IMR-90 (cell line): ENCODE data around the gene HDAC9. TPM values are rescaled to one million over a fixed set of nuclear protein-coding genes. Genes with fewer than 3 reads are reported as not detected.

Experiments
- ATAC-seq: fragments of 200-7000 bp; cut with Tn5 transposase; 2 replicates; pipeline ENCODE4 v1.9.1; 2020; ENCODE audit warnings: low read depth, mild to moderate bottlenecking, moderate library complexity
- BruUV-seq: library from RNA; stranded (reverse); fragments of 400-500 nt; replicated peaks from 2 replicates; lab custom pipeline; 2021; lab: Mats Ljungman, UMichigan
- CTCF ChIA-PET: fragments of 300-600 bp; formaldehyde crosslinking; extraction: SDS; loops from one replicate; lab custom pipeline; 2021; ENCODE audit warnings: antibody characterized with exemption; lab: Yijun Ruan, JAX
- POLR2A ChIA-PET: fragments of 300-600 bp; sonication (Branson Sonifier 250); formaldehyde crosslinking; loops from one replicate; lab custom pipeline; 2022; ENCODE audit warnings: antibody characterized with exemption; ENCODE audit not compliant: unreplicated experiment; lab: Charles Lee
- DNase-seq: peaks from one replicate; pipeline ENCODE4 v3.0.0; 2013
- H2AFZ ChIP-seq: replicated peaks from 2 replicates; pipeline ENCODE3; 2013; ENCODE audit warnings: low read length, mild to moderate bottlenecking; ENCODE audit not compliant: poor library complexity
- H2AK5ac ChIP-seq: 2 replicates; pipeline ENCODE4 v1.6.1; 2013; ENCODE audit warnings: low read depth, low read length, inconsistent platforms
- H2AK9ac ChIP-seq: replicated peaks from 2 replicates; pipeline ENCODE3; 2013; ENCODE audit warnings: mild to moderate bottlenecking, low read depth, low read length, moderate library complexity; ENCODE audit not compliant: poor library complexity
- H2BK120ac ChIP-seq: 2 replicates; pipeline ENCODE4 v1.6.1; 2013; ENCODE audit warnings: low read depth, low read length, inconsistent platforms
- H2BK15ac ChIP-seq: 3 replicates; pipeline ENCODE4 v1.6.1; 2013; ENCODE audit warnings: low read depth, low read length, inconsistent platforms
- H2BK20ac ChIP-seq: 2 replicates; pipeline ENCODE4 v1.6.1; 2013; ENCODE audit warnings: low read depth, mild to moderate bottlenecking, inconsistent platforms, low read length, moderate library complexity
- H2BK5ac ChIP-seq: 2 replicates; pipeline ENCODE4 v1.6.1; 2013; ENCODE audit warnings: mild to moderate bottlenecking, low read depth, low read length, inconsistent platforms; ENCODE audit not compliant: poor library complexity, severe bottlenecking
- H3K14ac ChIP-seq: replicated peaks from 2 replicates; pipeline ENCODE4 v1.6.1; 2013; ENCODE audit warnings: low read depth, low read length, inconsistent platforms
- H3K18ac ChIP-seq: 2 replicates; pipeline ENCODE4 v1.6.1; 2013; ENCODE audit warnings: low read depth, low read length, control low read depth
- H3K23ac ChIP-seq: 2 replicates; pipeline ENCODE4 v1.6.1; 2013; ENCODE audit warnings: low read depth, low read length, inconsistent platforms
- H3K27ac ChIP-seq: 2 replicates; pipeline ENCODE4 v1.5.1; 2013; ENCODE audit warnings: mild to moderate bottlenecking, control low read depth, low read length; ENCODE audit not compliant: insufficient read depth
- H3K27me3 ChIP-seq: 2 replicates; pipeline ENCODE4 v1.6.1; 2013; ENCODE audit warnings: low read length; ENCODE audit not compliant: control insufficient read depth, insufficient read depth
- H3K36me3 ChIP-seq: 2 replicates; pipeline ENCODE4 v1.6.1; 2013; ENCODE audit warnings: low read length, mixed read lengths; ENCODE audit not compliant: control insufficient read depth, insufficient read depth
- H3K4ac ChIP-seq: 2 replicates; pipeline ENCODE4 v1.6.1; 2013; ENCODE audit warnings: low read depth, low read length, inconsistent platforms
- H3K4me1 ChIP-seq: 2 replicates; pipeline ENCODE4 v1.6.1; 2013; ENCODE audit warnings: low read length, mixed read lengths; ENCODE audit not compliant: control insufficient read depth, insufficient read depth
- H3K4me2 ChIP-seq: 2 replicates; pipeline ENCODE4 v1.6.1; 2013; ENCODE audit warnings: low read depth, mild to moderate bottlenecking, control low read depth, low read length, moderate library complexity
- H3K4me3 ChIP-seq: 2 replicates; pipeline ENCODE4 v1.5.1; 2013; ENCODE audit warnings: low read depth, mild to moderate bottlenecking, control low read depth, low read length, moderate library complexity; ENCODE audit not compliant: insufficient read depth
- H3K56ac ChIP-seq: 2 replicates; pipeline ENCODE4 v1.6.1; 2013; ENCODE audit warnings: low read length, inconsistent platforms; ENCODE audit not compliant: insufficient read depth; ENCODE audit errors: extremely low read depth
- H3K79me1 ChIP-seq, 2 experiments: 2 replicates each; pipeline ENCODE4 v1.6.1; 2013; ENCODE audit warnings: low read length in 2 of 2, inconsistent platforms in 1 of 2, low read depth in 1 of 2
- H3K9ac ChIP-seq: 2 replicates; pipeline ENCODE4 v1.6.1; 2013; ENCODE audit warnings: low read depth, low read length, control low read depth
- H3K9me1 ChIP-seq: 2 replicates; pipeline ENCODE4 v1.6.1; 2013; ENCODE audit warnings: low read length, inconsistent platforms; ENCODE audit not compliant: insufficient read depth
- H3K9me3 ChIP-seq: 2 replicates; pipeline ENCODE4 v1.6.1; 2013; ENCODE audit warnings: low read length; ENCODE audit not compliant: control insufficient read depth, insufficient read depth
- H4K20me1 ChIP-seq: 2 replicates; pipeline ENCODE4 v1.6.1; 2013; ENCODE audit warnings: low read length, inconsistent platforms; ENCODE audit not compliant: insufficient read depth
- H4K5ac ChIP-seq: 2 replicates; pipeline ENCODE4 v1.6.1; 2013; ENCODE audit warnings: mild to moderate bottlenecking, low read depth, low read length, control low read depth
- H4K8ac ChIP-seq, 2 experiments: 2 replicates each; pipeline ENCODE4 v1.6.1; 2013; ENCODE audit warnings: low read depth in 2 of 2, low read length in 2 of 2, control low read depth in 1 of 2, inconsistent platforms in 1 of 2
- H4K91ac ChIP-seq: 2 replicates; pipeline ENCODE4 v1.6.1; 2013; ENCODE audit warnings: low read depth, low read length, inconsistent platforms; ENCODE audit not compliant: insufficient read depth
- BHLHE40 ChIP-seq: fragments of 150-350 bp; IDR thresholded peaks from 2 replicates; pipeline ENCODE4 v1.6.1; 2016; ENCODE audit warnings: mild to moderate bottlenecking, low read depth, low read length
- CEBPB ChIP-seq: IDR thresholded peaks from 2 replicates; pipeline ENCODE4 v1.6.1; 2012; ENCODE audit warnings: low read depth, low read length, improper control_type of control experiment
- CHD1 ChIP-seq: IDR thresholded peaks from 2 replicates; pipeline ENCODE4 v1.6.1; 2012; ENCODE audit warnings: low read depth, low read length, improper control_type of control experiment
- ELK1 ChIP-seq: fragments of 150-350 bp; IDR thresholded peaks from 2 replicates; pipeline ENCODE4 v1.6.1; 2016; ENCODE audit warnings: low read depth, mild to moderate bottlenecking, low read length, moderate library complexity, borderline replicate concordance
- FOS ChIP-seq: fragments of 150-350 bp; IDR thresholded peaks from 2 replicates; pipeline ENCODE4 v1.6.1; 2016; ENCODE audit warnings: low read depth, low read length
- MAFK ChIP-seq: IDR thresholded peaks from 2 replicates; pipeline ENCODE4 v1.6.1; 2012; ENCODE audit warnings: low read depth, low read length, improper control_type of control experiment
- MAZ ChIP-seq: IDR thresholded peaks from 2 replicates; pipeline ENCODE4 v1.6.1; 2012; ENCODE audit warnings: low read depth, mild to moderate bottlenecking, low read length, improper control_type of control experiment, moderate library complexity, borderline replicate concordance
- NFE2L2 ChIP-seq: fragments of 150-350 bp; IDR thresholded peaks from 2 replicates; pipeline ENCODE4 v1.6.1; 2016; ENCODE audit warnings: low read depth, mild to moderate bottlenecking, low read length
- POLR2A ChIP-seq: IDR thresholded peaks from 2 replicates; pipeline ENCODE4 v1.6.1; 2012; ENCODE audit warnings: mild to moderate bottlenecking, low read depth, low read length
- RCOR1 ChIP-seq: IDR thresholded peaks from 2 replicates; pipeline ENCODE4 v1.6.1; 2012; ENCODE audit warnings: mild to moderate bottlenecking, low read length, improper control_type of control experiment; ENCODE audit not compliant: insufficient replicate concordance
- SMC3 ChIP-seq: fragments of 150-350 bp; IDR thresholded peaks from 2 replicates; pipeline ENCODE4 v1.6.1; 2016; ENCODE audit warnings: low read depth, mild to moderate bottlenecking, antibody characterized with exemption, low read length, moderate library complexity
- USF2 ChIP-seq: fragments of 150-350 bp; IDR thresholded peaks from 2 replicates; pipeline ENCODE4 v1.6.1; 2017; ENCODE audit warnings: mild to moderate bottlenecking, antibody characterized with exemption, low read length, low read depth
- WGBS, 2 experiments: methylation state at CpG; one replicate each; pipeline versions ENCODE4 v1.1.5 to v1.1.7; 2013; ENCODE audit warnings: missing lambda C conversion rate in 2 of 2; ENCODE audit not compliant: insufficient read length in 1 of 2; ENCODE audit errors: extremely low coverage in 2 of 2; 5-methylcytosine and 5-hydroxymethylcytosine counted together
- dilution Hi-C: fragments of 300-500 bp; cut with HindIII; formaldehyde crosslinking; loops from one replicate; pipeline ENCODE4 v1.14.3; 2018; ENCODE audit warnings: low sequenced_read_pairs; ENCODE audit not compliant: unreplicated experiment
- in situ Hi-C: fragments of 300-500 bp; cut with MboI; formaldehyde crosslinking; loops from 3 replicates; pipeline ENCODE4 v1.14.3; 2019; ENCODE audit warnings: low sequenced_read_pairs, inconsistent platforms, mixed read lengths
- intact Hi-C: fragments of 100-400 bp; cut with micrococcal nuclease; formaldehyde crosslinking; loops from 2 replicates; pipeline ENCODE4 v1.10.0; 2022
- polyA plus RNA-seq, 3 experiments: library from polyadenylated mRNA; depleted of rRNA; stranded (reverse); fragments of >200 nt; gene quantifications; 2 replicates each; pipeline ENCODE4 v1.2.3, GENCODE V29; 2012; ENCODE audit warnings: low replicate concordance in 1 of 3
- total RNA-seq: library from RNA; depleted of rRNA; stranded (reverse); fragments of >200 nt; gene quantifications from 2 replicates; pipeline ENCODE4 v1.2.3, GENCODE V29; 2012

The HDAC9 gene
- total and polyA plus RNA-seq, 2 of the 4 experiments (the other 2 are of a cell fraction), result 4.3 to 24.7 TPM

- H4K20me1 ChIP-seq, result no peaks in the 10 kb centered on the region
- no peak overlapping the region for H3K14ac ChIP-seq
- H2AK9ac ChIP-seq, result no peak overlapping the region
- POLR2A ChIA-PET, result no interaction called here
- H2BK5ac ChIP-seq, result no peak overlapping the region
- CTCF ChIA-PET, result no interaction called here
- H2AK5ac ChIP-seq, result no peak overlapping the region
- no peak overlapping the region for H3K18ac ChIP-seq
- TF ChIP-seq MAFK (no peak), FOS (no peak), USF2 (no peak), CEBPB (no peak), MAZ (no peak), BHLHE40 (no peak), SMC3 (no peak), RCOR1 (no peak), ELK1 (no peak), CHD1 (no peak), NFE2L2 (no peak), POLR2A (no peak)
- H3K4me3 ChIP-seq, result no peak overlapping the region
- no peak overlapping the region for H3K23ac ChIP-seq
- no peak overlapping the region for H3K56ac ChIP-seq
- no TSS peak for BruUV-seq
- dilution Hi-C loops, result no loop called here
- in situ Hi-C loops, result no loop called here
- no peak overlapping the region for H4K5ac ChIP-seq
- no peaks in the 10 kb centered on the region for H3K36me3 ChIP-seq
- no peaks in the 10 kb centered on the region for H3K9me3 ChIP-seq
- H3K79me1 ChIP-seq, result 0 out of 4 replicates have a peak, but pooled peaks cover 0 to 4% of the 10 kb centered on the region in 2 experiments
- no peak for ATAC-seq
- no peak overlapping the region for H4K8ac ChIP-seq
- no peak for DNase-seq
- no peaks in the 10 kb centered on the region; the same call in 1 of the 2 replicates for H3K9me1 ChIP-seq
- no peak overlapping the region for H3K9ac ChIP-seq
- H3K27me3 ChIP-seq, result no peaks in the 10 kb centered on the region
- H2BK20ac ChIP-seq, result no peak overlapping the region
- WGBS, 2 experiments, result no CpG with 5 or more reads among the region's 3 CpGs
- no peak overlapping the region for H3K27ac ChIP-seq
- no peaks in the 10 kb centered on the region; the same call in 1 of the 2 replicates for H3K4me1 ChIP-seq
- no peak overlapping the region for H2BK15ac ChIP-seq
- H3K4ac ChIP-seq, result no peak overlapping the region
- no peak overlapping the region for H2AFZ ChIP-seq
- intact Hi-C loops, result no loop called here
- H3K4me2 ChIP-seq, result no peak overlapping the region
- no peak overlapping the region; the same call in 1 of the 2 replicates for H2BK120ac ChIP-seq
- H4K91ac ChIP-seq, result no peak overlapping the region
Observed at GRCh38 chr7:18494406-18494805, 1.1 kb upstream of the HDAC9 start.
